Measurements from ENCODE around the gene GLO1.

Gene GLO1

GRCh38 chr6:38671885-38672467, 31.0 kb downstream of the GLO1 start:
- FAIRE-seq: peak; percentile 14
- DNase-seq (ENCODE audit: low spot score): peak; percentile 24

GRCh38 chr6:38658418-38659167, 44.4 kb downstream of the GLO1 start:
- FAIRE-seq (no peak), DNase-seq (ENCODE audit: low spot score) (no peak)

- no peak for FAIRE-seq
These were observed 46.0 kb downstream of the GLO1 start for GRCh38 chr6:38656896-38657295.

GRCh38 chr6:38654263-38654662, 48.7 kb downstream of the GLO1 start:
- DNase-seq (ENCODE audit: low spot score): no peak
- no peak for FAIRE-seq

More at GRCh38 chr6:38656896-38657295, 46.0 kb downstream of the GLO1 start:
- no peak for DNase-seq (ENCODE audit: low spot score)

GRCh38 chr6:38651121-38651784, 51.7 kb downstream of the GLO1 start:
- DNase-seq (ENCODE audit: low spot score) (no peak), FAIRE-seq (no peak)

- DNase-seq (ENCODE audit: low spot score): no peak
- FAIRE-seq: no peak
These were observed 52.7 kb downstream of the GLO1 start for GRCh38 chr6:38650207-38650752.

- FAIRE-seq (no peak), DNase-seq (ENCODE audit: low spot score) (no peak)
These were observed 53.2 kb downstream of the GLO1 start for GRCh38 chr6:38649744-38650143.

GRCh38 chr6:38648629-38649028, 54.3 kb downstream of the GLO1 start:
- FAIRE-seq: no peak
- no peak for DNase-seq (ENCODE audit: low spot score)

- FAIRE-seq: no peak
- no peak for DNase-seq (ENCODE audit: low spot score)
These were observed 56.6 kb downstream of the GLO1 start for GRCh38 chr6:38646166-38646878.

GRCh38 chr6:38644951-38645350, 58.0 kb downstream of the GLO1 start:
- DNase-seq (ENCODE audit: low spot score) (no peak), FAIRE-seq (no peak)

GRCh38 chr6:38640216-38640909, 62.6 kb downstream of the GLO1 start:
- DNase-seq (ENCODE audit: low spot score) (no peak), FAIRE-seq (no peak)

- FAIRE-seq: no peak
These were observed 63.3 kb downstream of the GLO1 start, which contains the start of gene BTBD9 for GRCh38 chr6:38639498-38640215. Gene BTBD9 (minus strand): TSS chr6:38639929.

GRCh38 chr6:38638941-38639497, 63.9 kb downstream of the GLO1 start:
- FAIRE-seq: no peak
- peak; percentile 6 for DNase-seq (ENCODE audit: low spot score)

More at GRCh38 chr6:38639498-38640215, 63.3 kb downstream of the GLO1 start, which contains the start of gene BTBD9:
- DNase-seq (ENCODE audit: low spot score): peak; percentile 13

- FAIRE-seq (no peak), DNase-seq (ENCODE audit: low spot score) (no peak)
These were observed 65.2 kb downstream of the GLO1 start for GRCh38 chr6:38637756-38638155.

GRCh38 chr6:38636027-38636426, 66.9 kb downstream of the GLO1 start:
- DNase-seq (ENCODE audit: low spot score) (no peak), FAIRE-seq (no peak)

- FAIRE-seq: no peak
These were observed 68.4 kb downstream of the GLO1 start for GRCh38 chr6:38634518-38634917.

GRCh38 chr6:38632490-38632889, 70.5 kb downstream of the GLO1 start:
- DNase-seq (ENCODE audit: low spot score): no peak
- no peak for FAIRE-seq

More at GRCh38 chr6:38634518-38634917, 68.4 kb downstream of the GLO1 start:
- no peak for DNase-seq (ENCODE audit: low spot score)

GRCh38 chr6:38631186-38631783, 71.7 kb downstream of the GLO1 start:
- FAIRE-seq: no peak
- no peak for DNase-seq (ENCODE audit: low spot score)

Measured in RCC 7860 (cell line).